C4-2B (cell line): ENCODE results near the gene KCNAB2.

Experiments
- CTCF ChIP-seq: fragments of 450-650 bp; conservative IDR thresholded peaks from 2 replicates; pipeline ENCODE4 v1.5.1; 2017; ENCODE audit warnings: mild to moderate bottlenecking
- ZFX ChIP-seq: fragments of 450-650 bp; IDR thresholded peaks from 2 replicates; pipeline ENCODE4 v1.6.1; 2017

DNA sequence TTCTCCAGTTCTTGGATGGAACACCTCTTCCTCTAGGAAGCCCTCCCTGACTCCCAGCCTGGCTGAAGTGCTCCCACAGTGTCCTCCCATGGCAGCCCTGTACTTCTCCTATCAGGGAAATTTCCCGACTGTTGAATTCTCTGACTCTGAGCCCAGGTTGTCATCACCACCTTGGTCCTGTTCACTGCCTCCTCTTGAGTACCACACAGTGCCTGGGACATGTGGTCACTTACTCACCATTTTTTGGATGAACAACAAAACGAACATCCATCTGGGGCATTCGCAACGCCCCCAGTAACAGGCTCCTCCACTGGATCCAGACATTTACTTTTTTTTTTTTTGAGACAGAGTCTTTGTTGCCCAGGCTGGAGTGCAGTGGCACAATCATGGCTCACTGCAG lies 97.0 kb downstream of the KCNAB2 start:
- TF ChIP-seq CTCF = no peak
- no peak for TF ChIP-seq ZFX
